Keratinocyte (primary cell): ENCODE measurements around the gene EPC2. TPM values are rescaled to one million over a fixed set of nuclear protein-coding genes. Genes with fewer than 3 reads are reported as not detected.

Experiments used
- DNase-seq: peaks from one replicate; pipeline ENCODE4 v3.0.0-alpha.2; 2011; ENCODE audit warnings: low read depth, missing footprints, low spot score
- FAIRE-seq: peaks from 2 replicates; lab custom pipeline; 2011; peaks lifted over from hg19 to GRCh38; lab: Jason Lieb, UNC
- H2AFZ ChIP-seq: 2 replicates; pipeline ENCODE4 v1.6.0; 2012; ENCODE audit warnings: low read length, control low read depth, inconsistent platforms; ENCODE audit not compliant: control insufficient read depth
- H3K27ac ChIP-seq: 2 replicates; pipeline ENCODE4 v1.5.1; 2011; ENCODE audit warnings: low read length; ENCODE audit not compliant: control insufficient read depth, insufficient read depth
- H3K27me3 ChIP-seq: 3 replicates; pipeline ENCODE4 v1.6.0; 2011; ENCODE audit warnings: low read length; ENCODE audit not compliant: control insufficient read depth, insufficient read depth; ENCODE audit errors: extremely low read depth
- H3K36me3 ChIP-seq, 2 experiments: 2 replicates in 1 of 2; 3 replicates in 1 of 2; pipeline ENCODE4 v1.5.1; 2011; ENCODE audit warnings: low read length in 2 of 2, mild to moderate bottlenecking in 1 of 2; ENCODE audit not compliant: control insufficient read depth in 2 of 2, insufficient read depth in 2 of 2; ENCODE audit errors: extremely low read depth in 1 of 2
- H3K4me1 ChIP-seq: 3 replicates; pipeline ENCODE4 v1.5.1; 2011; ENCODE audit warnings: low read length; ENCODE audit not compliant: control insufficient read depth, insufficient read depth; ENCODE audit errors: extremely low read depth
- H3K4me2 ChIP-seq: 3 replicates; pipeline ENCODE4 v1.6.0; 2011; ENCODE audit warnings: low read depth, low read length; ENCODE audit not compliant: control insufficient read depth, insufficient read depth; ENCODE audit errors: extremely low read depth
- H3K4me3 ChIP-seq, 3 experiments: fragments of 200-600 bp in 1 of 3; sonication (generic) in 1 of 3; 2 replicates in 2 of 3; 3 replicates in 1 of 3; pipeline ENCODE4 v1.5.1; 2011 to 2016; ENCODE audit warnings: low read length in 3 of 3, mild to moderate bottlenecking in 3 of 3, control low read depth in 2 of 3, inconsistent platforms in 1 of 3, low read depth in 1 of 3, mixed read lengths in 1 of 3, mixed run types in 1 of 3, moderate library complexity in 1 of 3; ENCODE audit not compliant: control insufficient read depth in 2 of 3, insufficient read depth in 2 of 3; ENCODE audit errors: extremely low read depth in 1 of 3
- H3K79me2 ChIP-seq: 2 replicates; pipeline ENCODE4 v1.6.0; 2012; ENCODE audit warnings: low read length; ENCODE audit not compliant: control insufficient read depth, insufficient read depth
- H3K9ac ChIP-seq: 3 replicates; pipeline ENCODE4 v1.6.0; 2011; ENCODE audit warnings: low read length; ENCODE audit not compliant: control insufficient read depth, insufficient read depth; ENCODE audit errors: extremely low read depth
- H3K9me1 ChIP-seq: 3 replicates; pipeline ENCODE4 v1.6.0; 2011; ENCODE audit warnings: low read length; ENCODE audit not compliant: control insufficient read depth, insufficient read depth; ENCODE audit errors: extremely low read depth
- H3K9me3 ChIP-seq: 2 replicates; pipeline ENCODE4 v1.5.1; 2012; ENCODE audit warnings: low read depth, low read length; ENCODE audit not compliant: control insufficient read depth
- H4K20me1 ChIP-seq: 3 replicates; pipeline ENCODE4 v1.6.0; 2011; ENCODE audit warnings: low read length; ENCODE audit not compliant: control insufficient read depth, insufficient read depth; ENCODE audit errors: extremely low read depth
- EZH2 ChIP-seq: IDR thresholded peaks from one replicate; pipeline ENCODE4 v1.6.1; 2012; ENCODE audit warnings: inconsistent platforms, mild to moderate bottlenecking, low read length, moderate library complexity
- dilution Hi-C: fragments of 300-500 bp; cut with MboI; formaldehyde crosslinking; loops from one replicate; pipeline ENCODE4 v1.7.0; 2020; ENCODE audit warnings: low sequenced_read_pairs; ENCODE audit not compliant: extremely low pct_ligation_motif_present
- polyA plus RNA-seq, 5 experiments: library from polyadenylated mRNA; depleted of rRNA in 3 of 5; stranded (reverse) in 3 of 5; stranded (forward) in 1 of 5; unstranded in 1 of 5; fragments of >200 nt; gene quantifications; 1 replicate in 1 of 5; 2 replicates in 3 of 5; 3 replicates in 1 of 5; pipeline versions ENCODE4 v1.2.1 to v1.2.3, GENCODE V29; 2011 to 2012; ENCODE audit warnings: missing spikeins in 2 of 5, low read depth in 1 of 5, low replicate concordance in 1 of 5
- TF ChIP-seq, protein P1 (sequence below), 3 experiments: IDR thresholded peaks in 1 of 3; conservative IDR thresholded peaks in 1 of 3; optimal IDR thresholded peaks in 1 of 3; 2 replicates in 2 of 3; 3 replicates in 1 of 3; pipeline versions ENCODE3 to v1.5.1; 2011; ENCODE audit warnings: low read length in 3 of 3, mild to moderate bottlenecking in 3 of 3, moderate library complexity in 2 of 3, control low read depth in 1 of 3, inconsistent platforms in 1 of 3; ENCODE audit not compliant: insufficient read depth in 2 of 3; ENCODE audit errors: extremely low read depth in 1 of 3

Gene EPC2
- polyA plus RNA-seq, 1 donor (not counting 4 experiments of a cell fraction or from before 2014, with no cell fraction given) = 13.1 TPM

GRCh38 chr2:148810081-148810480 is 165.5 kb downstream of the EPC2 start:
- H3K27ac ChIP-seq = no peak overlapping the region
- H3K9me3 ChIP-seq = no peaks in the 10 kb centered on the region
- H3K9me1 ChIP-seq = no peaks in the 10 kb centered on the region
- no peak for DNase-seq
- dilution Hi-C loops = no loop called here
- TF ChIP-seq, protein P1, sequence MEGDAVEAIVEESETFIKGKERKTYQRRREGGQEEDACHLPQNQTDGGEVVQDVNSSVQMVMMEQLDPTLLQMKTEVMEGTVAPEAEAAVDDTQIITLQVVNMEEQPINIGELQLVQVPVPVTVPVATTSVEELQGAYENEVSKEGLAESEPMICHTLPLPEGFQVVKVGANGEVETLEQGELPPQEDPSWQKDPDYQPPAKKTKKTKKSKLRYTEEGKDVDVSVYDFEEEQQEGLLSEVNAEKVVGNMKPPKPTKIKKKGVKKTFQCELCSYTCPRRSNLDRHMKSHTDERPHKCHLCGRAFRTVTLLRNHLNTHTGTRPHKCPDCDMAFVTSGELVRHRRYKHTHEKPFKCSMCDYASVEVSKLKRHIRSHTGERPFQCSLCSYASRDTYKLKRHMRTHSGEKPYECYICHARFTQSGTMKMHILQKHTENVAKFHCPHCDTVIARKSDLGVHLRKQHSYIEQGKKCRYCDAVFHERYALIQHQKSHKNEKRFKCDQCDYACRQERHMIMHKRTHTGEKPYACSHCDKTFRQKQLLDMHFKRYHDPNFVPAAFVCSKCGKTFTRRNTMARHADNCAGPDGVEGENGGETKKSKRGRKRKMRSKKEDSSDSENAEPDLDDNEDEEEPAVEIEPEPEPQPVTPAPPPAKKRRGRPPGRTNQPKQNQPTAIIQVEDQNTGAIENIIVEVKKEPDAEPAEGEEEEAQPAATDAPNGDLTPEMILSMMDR (optimal IDR thresholded peaks at IDR 0.05 in 1 of 3, IDR thresholded peaks at IDR 0.05 in 1 of 3, conservative IDR thresholded peaks at IDR 0.05 in 1 of 3; ENCODE audit: extremely low read depth in 1 of 3, insufficient read depth in 2 of 3, low read length in 3 of 3) = no peak
- no peak for TF ChIP-seq EZH2
- no peak for FAIRE-seq
- no peak overlapping the region for H3K4me2 ChIP-seq
- H3K4me1 ChIP-seq = no peaks in the 10 kb centered on the region
- H3K36me3 ChIP-seq = no peaks in the 10 kb centered on the region
- peaks cover 3% of the 10 kb centered on the region for H3K27me3 ChIP-seq
- H3K4me3 ChIP-seq = no peak overlapping the region
- H2AFZ ChIP-seq = no peak overlapping the region
- H3K79me2 ChIP-seq = no peaks in the 10 kb centered on the region
- H4K20me1 ChIP-seq = no peaks in the 10 kb centered on the region
- no peak overlapping the region for H3K9ac ChIP-seq

- no peak for FAIRE-seq
- H2AFZ ChIP-seq = no peak overlapping the region
- no peak overlapping the region for H3K27ac ChIP-seq
These were observed 167.8 kb downstream of the EPC2 start for GRCh38 chr2:148812306-148812705.

More at GRCh38 chr2:148812306-148812705, 167.8 kb downstream of the EPC2 start:
- H3K4me2 ChIP-seq = no peak overlapping the region
- TF ChIP-seq, protein P1 (optimal IDR thresholded peaks at IDR 0.05 in 1 of 3, IDR thresholded peaks at IDR 0.05 in 1 of 3, conservative IDR thresholded peaks at IDR 0.05 in 1 of 3; ENCODE audit: extremely low read depth in 1 of 3, insufficient read depth in 2 of 3, low read length in 3 of 3) = no peak
- no peak for TF ChIP-seq EZH2
- H3K4me1 ChIP-seq = no peaks in the 10 kb centered on the region
- no peaks in the 10 kb centered on the region for H3K9me3 ChIP-seq
- no peak overlapping the region for H3K4me3 ChIP-seq
- H3K27me3 ChIP-seq = peaks cover 3% of the 10 kb centered on the region
- H3K36me3 ChIP-seq = no peaks in the 10 kb centered on the region
- no peak for DNase-seq
- H3K9me1 ChIP-seq = no peaks in the 10 kb centered on the region
- no peaks in the 10 kb centered on the region for H4K20me1 ChIP-seq
- no peaks in the 10 kb centered on the region for H3K79me2 ChIP-seq
- no peak overlapping the region for H3K9ac ChIP-seq
- dilution Hi-C loops = no loop called here
